Right hindlimb (tissue), 1 donor: ENCODE results near the gene EHMT2.

Experiments used
- DNase-seq: peaks from one replicate; pipeline ENCODE4 v3.0.0-alpha.2; 2018

Gene EHMT2

GRCh38 chr6:31888276-31889258 lies 8.9 kb downstream of the EHMT2 start:
- DNase-seq = no peak

- no peak for DNase-seq
Observed at GRCh38 chr6:31887173-31888007, 10.1 kb downstream of the EHMT2 start.

- no peak for DNase-seq
Observed at GRCh38 chr6:31886541-31886991, 10.9 kb downstream of the EHMT2 start.

GRCh38 chr6:31884528-31885035 lies 12.9 kb downstream of the EHMT2 start:
- DNase-seq = no peak

GRCh38 chr6:31883676-31884075 lies 13.8 kb downstream of the EHMT2 start:
- DNase-seq = no peak

- no peak for DNase-seq
Observed at GRCh38 chr6:31882344-31882743, 15.2 kb downstream of the EHMT2 start.

GRCh38 chr6:31881136-31881859 lies 16.2 kb downstream of the EHMT2 start:
- no peak for DNase-seq

GRCh38 chr6:31880616-31881015 lies 16.9 kb downstream of the EHMT2 start:
- no peak for DNase-seq

GRCh38 chr6:31879901-31880300 lies 17.6 kb downstream of the EHMT2 start:
- no peak for DNase-seq

- no peak for DNase-seq
Observed at GRCh38 chr6:31879143-31879542, 18.4 kb downstream of the EHMT2 start.

GRCh38 chr6:31878726-31879125 lies 18.8 kb downstream of the EHMT2 start, which contains the start of gene SLC44A4:
TSS of gene SLC44A4 (minus strand) at chr6:31878997. CDS start at chr6:31878980, 17 bp downstream.
- DNase-seq = no peak

GRCh38 chr6:31878222-31878621 lies 19.3 kb downstream of the EHMT2 start:
- no peak for DNase-seq

GRCh38 chr6:31877651-31878161 lies 19.8 kb downstream of the EHMT2 start:
- DNase-seq = no peak

- no peak for DNase-seq
Observed at GRCh38 chr6:31877125-31877650, 20.3 kb downstream of the EHMT2 start.

- no peak for DNase-seq
Observed at GRCh38 chr6:31876357-31876756, 21.1 kb downstream of the EHMT2 start.

- DNase-seq = no peak
Observed at GRCh38 chr6:31875877-31876276, 21.6 kb downstream of the EHMT2 start.

GRCh38 chr6:31874836-31875572 lies 22.5 kb downstream of the EHMT2 start:
- no peak for DNase-seq

GRCh38 chr6:31874084-31874670 lies 23.3 kb downstream of the EHMT2 start:
- no peak for DNase-seq

- DNase-seq = no peak
Observed at GRCh38 chr6:31871046-31871659, 26.3 kb downstream of the EHMT2 start.

GRCh38 chr6:31870385-31870921 lies 27.0 kb downstream of the EHMT2 start:
- no peak for DNase-seq
